Suppressor macrophage (primary cell): ENCODE data around the gene SLC39A8.

Source experiments
- DNase-seq, 4 experiments: peaks; one replicate each; pipeline ENCODE4 v3.0.0-alpha.2; 2020 to 2022

SLC39A8 gene

GRCh38 chr4:102339018-102339417, 6.3 kb downstream of the SLC39A8 start:
- DNase-seq = no peak

- DNase-seq = peak in 2 of 4 experiments; percentile 9 to 18
Measured at GRCh38 chr4:102338405-102338804, 6.9 kb downstream of the SLC39A8 start.

- DNase-seq = no peak
Measured at GRCh38 chr4:102335616-102336015, 9.7 kb downstream of the SLC39A8 start.

GRCh38 chr4:102334624-102335023, 10.7 kb downstream of the SLC39A8 start:
- no peak for DNase-seq

DNA sequence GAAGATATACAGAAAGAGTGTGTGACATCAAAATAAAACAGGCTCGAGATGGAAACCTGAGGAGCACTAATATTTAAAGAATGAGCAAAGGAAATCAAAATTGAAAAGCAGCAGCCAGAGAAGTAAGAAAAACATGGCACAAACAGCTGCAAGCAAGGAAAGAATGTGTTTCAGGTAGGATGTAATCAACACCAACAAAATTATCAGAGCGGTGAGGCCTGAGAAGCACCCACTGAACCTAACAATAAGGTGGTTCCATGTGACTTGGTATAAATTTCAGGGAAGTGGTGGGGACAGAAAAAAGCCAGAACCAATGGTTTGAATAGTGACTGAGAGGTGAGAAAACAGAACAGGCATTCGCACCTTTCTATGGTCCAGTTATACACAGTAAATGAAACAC, 11.5 kb downstream of the SLC39A8 start:
- no peak for DNase-seq

GRCh38 chr4:102328045-102328444, 17.2 kb downstream of the SLC39A8 start:
- DNase-seq = no peak

- DNase-seq = no peak
Measured at GRCh38 chr4:102326951-102327350, 18.3 kb downstream of the SLC39A8 start.

DNA sequence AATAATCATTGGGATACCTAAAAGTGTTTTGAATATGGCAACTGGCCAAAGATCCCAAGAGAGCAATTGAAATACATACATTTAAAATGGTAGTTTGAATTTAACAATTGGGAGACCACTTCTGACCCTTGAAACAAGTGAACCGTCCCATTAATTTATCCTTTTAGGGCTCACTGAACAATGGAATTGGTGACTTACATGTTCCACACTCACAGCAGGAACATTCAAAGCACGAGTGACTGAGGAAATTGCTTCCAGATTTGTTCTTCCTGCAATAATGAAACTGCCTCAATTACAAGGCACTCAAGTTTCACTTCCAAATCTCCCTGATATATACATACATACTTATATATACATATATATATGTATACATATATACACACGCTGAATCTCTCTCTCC, 20.6 kb downstream of the SLC39A8 start:
- DNase-seq = peak in 3 of 4 experiments; percentile 26 to 50 (median 41)

GRCh38 chr4:102322736-102323135, 22.5 kb downstream of the SLC39A8 start:
- no peak for DNase-seq

DNA sequence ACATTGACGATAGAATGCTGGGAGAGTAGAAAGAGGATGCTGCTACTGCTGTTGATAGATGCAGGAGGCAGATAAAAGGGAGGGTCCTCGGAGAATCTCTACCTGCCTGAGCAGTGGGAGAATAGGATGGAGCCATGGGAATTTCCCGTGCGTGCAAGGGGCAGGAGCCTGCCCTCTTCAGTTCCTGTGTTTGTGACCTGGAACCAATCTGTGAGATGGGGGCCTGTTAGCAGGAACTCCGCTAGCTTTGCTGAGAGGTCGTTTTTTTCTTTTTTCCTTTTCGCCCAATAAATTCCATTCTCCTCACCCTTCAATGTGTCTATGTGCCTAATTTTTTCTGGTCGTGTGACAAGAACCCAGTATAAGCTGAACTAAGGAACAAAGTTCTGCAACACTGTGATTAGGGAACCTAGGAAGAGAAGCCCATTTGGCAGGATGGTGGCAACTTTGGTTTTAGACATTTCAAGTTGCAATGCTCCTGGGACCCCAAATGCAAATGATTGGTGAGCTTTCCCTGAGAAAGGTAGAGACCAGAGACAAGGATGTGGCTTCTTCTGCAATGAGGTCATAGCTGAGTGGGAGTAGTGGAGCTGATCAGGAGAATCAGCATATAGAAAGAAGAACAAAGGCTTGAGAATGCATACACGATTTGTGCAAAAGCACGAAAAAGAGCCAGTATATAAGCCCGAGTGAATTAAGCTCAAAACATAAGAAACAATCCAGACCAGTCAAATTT, 23.9 kb downstream of the SLC39A8 start:
- DNase-seq = peak in 3 of 4 experiments; percentile 51 to 57 (median 56)

DNA sequence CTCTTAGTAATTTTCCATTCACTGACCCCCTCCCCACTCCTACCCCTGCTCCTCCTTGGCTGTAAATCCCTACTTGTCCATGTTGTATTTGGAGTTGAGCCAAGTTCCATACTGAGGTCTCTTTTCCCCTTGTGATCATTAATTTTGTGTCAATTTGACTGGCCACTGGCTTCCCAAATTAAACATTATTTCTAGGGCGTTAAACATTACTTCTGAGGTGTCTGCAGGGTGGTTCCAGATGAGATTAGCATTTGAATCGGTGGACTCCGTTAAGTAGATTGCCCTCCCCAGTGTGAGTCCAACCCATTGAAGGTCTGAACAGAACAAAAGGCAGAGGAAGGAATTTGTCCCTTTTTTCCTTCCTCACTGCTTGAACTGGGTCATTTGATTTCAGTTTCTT, 25.7 kb downstream of the SLC39A8 start:
- DNase-seq = no peak

- DNase-seq = no peak
Measured at GRCh38 chr4:102318526-102318925, 26.8 kb downstream of the SLC39A8 start.

DNA sequence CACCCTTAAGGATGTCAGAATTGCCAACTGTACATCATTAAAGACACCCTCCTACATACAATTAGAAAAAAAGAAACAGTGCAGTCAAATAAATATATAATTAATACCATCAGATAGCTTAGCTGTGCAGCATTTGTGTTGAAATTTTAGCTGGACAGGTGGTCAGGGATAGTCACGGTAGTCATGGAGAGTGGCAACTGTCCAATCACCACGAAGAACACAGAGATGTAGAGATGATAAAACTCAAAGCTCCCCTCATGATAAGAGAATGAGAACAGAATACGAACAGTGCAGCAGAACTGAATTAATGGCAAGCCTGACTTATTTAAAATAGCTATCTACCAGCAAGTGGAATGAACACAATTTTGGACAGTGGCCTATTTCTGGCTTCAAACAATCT, 27.2 kb downstream of the SLC39A8 start:
- no peak for DNase-seq

DNA sequence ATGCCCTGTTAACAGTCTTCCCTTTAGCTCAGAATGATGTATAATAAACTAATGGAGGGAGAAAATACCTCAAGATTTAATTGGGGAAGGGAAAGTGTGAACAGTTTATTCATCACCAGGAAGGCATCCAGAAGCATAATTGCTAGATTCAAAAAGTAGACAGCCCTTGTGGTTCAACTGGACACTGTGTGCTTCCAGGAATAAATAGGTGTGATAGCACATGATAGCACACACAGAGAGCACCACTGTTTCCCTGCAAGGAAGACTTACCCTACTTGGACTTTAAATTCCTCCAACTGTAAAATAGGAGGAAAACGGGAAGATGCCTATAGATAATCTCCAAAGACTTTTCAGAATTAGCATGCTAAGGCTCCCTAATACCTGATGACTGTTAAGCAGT, 27.8 kb downstream of the SLC39A8 start:
- DNase-seq = no peak

- no peak for DNase-seq
Measured at GRCh38 chr4:102316585-102316984, 28.7 kb downstream of the SLC39A8 start.

DNA sequence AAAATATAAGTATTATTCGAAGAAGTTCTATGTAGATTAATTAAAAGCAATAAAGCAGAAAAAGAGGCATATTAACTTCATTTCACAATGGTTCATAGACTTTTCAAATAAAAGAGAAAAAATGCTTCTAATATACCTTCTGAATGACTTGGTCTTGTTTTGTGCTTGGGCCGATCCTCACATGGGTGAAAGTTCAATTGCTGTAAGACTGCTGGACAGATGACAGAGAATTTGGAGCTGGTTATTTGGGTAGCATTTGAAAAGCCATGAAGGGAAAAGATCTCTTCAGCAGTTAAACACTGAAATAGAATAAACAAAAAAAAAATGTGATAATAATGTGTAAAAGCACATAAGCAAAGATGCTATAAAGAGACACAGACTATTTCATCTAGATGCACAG, 29.8 kb downstream of the SLC39A8 start:
- no peak for DNase-seq

DNA sequence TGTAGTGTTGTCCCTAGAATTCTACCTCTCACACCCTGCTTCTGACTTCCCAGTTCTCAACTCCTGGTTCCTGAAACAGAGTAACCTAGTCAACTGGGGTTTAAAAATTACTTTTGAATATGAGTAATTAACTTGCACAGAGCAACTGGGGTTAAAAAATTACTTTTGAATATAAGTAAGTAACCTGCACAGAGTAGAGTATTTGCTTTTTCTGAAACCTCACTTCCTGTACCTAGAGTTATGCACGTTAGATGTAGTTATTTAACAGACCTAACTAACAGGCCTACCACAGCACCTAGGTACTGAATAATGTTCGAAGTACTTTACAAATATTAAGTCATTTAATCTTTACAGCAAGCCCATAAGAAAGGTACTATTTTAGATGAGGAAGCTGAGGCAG, 32.9 kb downstream of the SLC39A8 start:
- DNase-seq = no peak

DNA sequence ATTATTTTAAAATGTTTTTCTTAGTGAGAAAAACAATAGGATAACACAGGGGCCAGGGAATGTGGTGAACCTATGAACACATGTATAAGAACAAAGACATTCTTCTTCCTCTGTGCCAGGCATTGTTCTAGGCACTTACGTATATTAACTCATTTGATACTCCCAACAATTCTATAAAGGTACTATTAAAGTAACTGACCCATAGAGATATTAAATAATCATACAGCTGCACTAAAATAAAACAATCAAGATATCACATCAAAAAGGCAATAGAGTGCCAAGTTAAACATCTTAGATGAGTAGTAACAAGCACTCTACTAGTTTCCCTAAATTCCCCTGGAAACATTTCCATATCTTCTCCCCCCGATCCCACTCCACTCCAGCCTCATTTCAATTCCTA, 33.4 kb downstream of the SLC39A8 start:
- no peak for DNase-seq

GRCh38 chr4:102311407-102311806, 33.9 kb downstream of the SLC39A8 start:
- DNase-seq = no peak

DNA sequence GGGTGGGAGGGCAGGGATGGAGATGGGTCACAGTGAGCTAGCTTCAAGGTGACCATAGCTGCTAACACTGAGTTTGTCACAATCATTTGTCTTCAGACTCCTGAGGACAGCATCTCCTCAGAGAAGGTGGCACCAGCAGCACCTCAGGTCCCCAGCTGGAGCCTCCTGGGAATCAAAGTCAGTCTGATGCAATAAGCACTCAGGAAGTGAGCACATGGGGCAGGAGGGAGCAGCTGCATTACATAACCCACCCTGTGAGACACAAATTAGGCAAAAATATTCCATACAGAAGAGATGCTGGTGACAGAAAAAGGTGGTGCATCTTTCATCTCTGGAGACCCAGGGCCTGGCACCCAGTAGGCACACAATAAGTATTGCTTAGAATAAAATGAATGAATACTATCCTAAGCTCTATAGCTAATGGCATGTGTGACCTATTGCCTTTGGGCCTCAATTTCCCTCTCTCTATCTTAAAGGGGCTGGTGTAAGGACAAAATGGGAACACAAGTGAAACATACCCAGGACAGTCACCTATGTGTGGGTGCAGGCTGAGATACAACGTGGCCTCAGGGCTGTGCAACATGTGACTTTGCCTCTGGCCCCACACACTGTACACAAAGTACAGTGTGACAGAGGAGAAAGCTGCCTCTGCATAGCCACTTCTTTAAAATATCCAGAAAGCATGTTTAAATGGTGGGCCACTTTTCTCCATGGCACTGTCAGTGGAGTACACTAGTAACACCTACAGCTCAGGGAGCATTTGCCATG, 37.1 kb downstream of the SLC39A8 start:
- DNase-seq = peak in 3 of 4 experiments; percentile 22 to 25 (median 23)

- DNase-seq = no peak
Measured at GRCh38 chr4:102305666-102306065, 39.6 kb downstream of the SLC39A8 start.

- DNase-seq = no peak
Measured at GRCh38 chr4:102302762-102303161, 42.5 kb downstream of the SLC39A8 start.

DNA sequence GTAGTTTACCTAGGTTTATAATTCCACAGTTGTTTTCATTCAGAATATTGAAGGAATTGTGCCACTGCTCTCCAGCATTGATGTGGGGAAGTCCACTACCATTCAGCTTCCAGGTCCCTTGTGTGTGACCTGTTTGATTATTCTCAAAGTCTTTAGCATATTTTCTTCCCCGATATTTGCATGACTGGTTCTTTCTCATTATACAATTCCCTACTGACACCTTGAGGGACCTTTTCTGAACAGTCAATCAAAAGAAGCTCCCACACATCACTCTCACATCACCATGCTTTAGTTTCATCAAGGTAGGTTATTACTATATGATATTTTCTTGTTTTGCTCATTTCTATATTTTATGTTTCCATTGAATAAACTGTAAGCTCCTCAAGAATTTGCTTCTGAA, 44.1 kb downstream of the SLC39A8 start:
- DNase-seq = no peak
